ENCODE results near the gene FBXL4.

Gene FBXL4

DNA sequence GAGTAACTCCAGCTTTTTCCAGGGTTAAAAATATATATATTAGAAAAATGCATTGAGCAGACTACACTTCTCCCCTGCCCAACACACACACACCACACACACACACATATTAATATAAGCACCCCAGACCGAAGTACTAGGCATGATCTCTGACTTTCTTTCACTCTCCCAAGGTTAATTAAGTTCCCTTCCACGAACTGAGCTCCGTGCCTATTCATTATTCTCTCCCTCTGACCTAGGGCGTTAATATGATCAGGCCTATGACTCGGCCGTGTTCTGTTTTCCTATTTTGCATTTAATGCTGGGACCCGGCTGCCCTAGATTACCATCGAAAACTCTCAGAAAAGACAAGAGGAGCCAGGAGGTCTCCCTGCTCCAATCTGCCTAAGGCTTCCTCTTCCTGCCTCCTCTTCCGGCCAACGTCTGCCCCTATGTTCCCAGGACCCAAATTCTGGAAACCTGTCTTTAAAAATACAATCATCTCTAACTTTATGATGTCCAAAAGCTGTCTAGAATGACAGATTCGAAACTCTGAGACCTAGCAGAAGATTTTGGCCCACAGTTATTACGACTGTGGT lies 119.4 kb downstream of the FBXL4 start:
- H3K4me3 ChIP-seq (replicated peaks; ENCODE audit: low read depth, low read length): no peak overlapping the region
- no peak for DNase-seq (ENCODE audit: low read depth)
- TF ChIP-seq, protein P1, sequence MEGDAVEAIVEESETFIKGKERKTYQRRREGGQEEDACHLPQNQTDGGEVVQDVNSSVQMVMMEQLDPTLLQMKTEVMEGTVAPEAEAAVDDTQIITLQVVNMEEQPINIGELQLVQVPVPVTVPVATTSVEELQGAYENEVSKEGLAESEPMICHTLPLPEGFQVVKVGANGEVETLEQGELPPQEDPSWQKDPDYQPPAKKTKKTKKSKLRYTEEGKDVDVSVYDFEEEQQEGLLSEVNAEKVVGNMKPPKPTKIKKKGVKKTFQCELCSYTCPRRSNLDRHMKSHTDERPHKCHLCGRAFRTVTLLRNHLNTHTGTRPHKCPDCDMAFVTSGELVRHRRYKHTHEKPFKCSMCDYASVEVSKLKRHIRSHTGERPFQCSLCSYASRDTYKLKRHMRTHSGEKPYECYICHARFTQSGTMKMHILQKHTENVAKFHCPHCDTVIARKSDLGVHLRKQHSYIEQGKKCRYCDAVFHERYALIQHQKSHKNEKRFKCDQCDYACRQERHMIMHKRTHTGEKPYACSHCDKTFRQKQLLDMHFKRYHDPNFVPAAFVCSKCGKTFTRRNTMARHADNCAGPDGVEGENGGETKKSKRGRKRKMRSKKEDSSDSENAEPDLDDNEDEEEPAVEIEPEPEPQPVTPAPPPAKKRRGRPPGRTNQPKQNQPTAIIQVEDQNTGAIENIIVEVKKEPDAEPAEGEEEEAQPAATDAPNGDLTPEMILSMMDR (IDR thresholded peaks at IDR 0.05; ENCODE audit: low read length, missing control alignments): no peak

DNA sequence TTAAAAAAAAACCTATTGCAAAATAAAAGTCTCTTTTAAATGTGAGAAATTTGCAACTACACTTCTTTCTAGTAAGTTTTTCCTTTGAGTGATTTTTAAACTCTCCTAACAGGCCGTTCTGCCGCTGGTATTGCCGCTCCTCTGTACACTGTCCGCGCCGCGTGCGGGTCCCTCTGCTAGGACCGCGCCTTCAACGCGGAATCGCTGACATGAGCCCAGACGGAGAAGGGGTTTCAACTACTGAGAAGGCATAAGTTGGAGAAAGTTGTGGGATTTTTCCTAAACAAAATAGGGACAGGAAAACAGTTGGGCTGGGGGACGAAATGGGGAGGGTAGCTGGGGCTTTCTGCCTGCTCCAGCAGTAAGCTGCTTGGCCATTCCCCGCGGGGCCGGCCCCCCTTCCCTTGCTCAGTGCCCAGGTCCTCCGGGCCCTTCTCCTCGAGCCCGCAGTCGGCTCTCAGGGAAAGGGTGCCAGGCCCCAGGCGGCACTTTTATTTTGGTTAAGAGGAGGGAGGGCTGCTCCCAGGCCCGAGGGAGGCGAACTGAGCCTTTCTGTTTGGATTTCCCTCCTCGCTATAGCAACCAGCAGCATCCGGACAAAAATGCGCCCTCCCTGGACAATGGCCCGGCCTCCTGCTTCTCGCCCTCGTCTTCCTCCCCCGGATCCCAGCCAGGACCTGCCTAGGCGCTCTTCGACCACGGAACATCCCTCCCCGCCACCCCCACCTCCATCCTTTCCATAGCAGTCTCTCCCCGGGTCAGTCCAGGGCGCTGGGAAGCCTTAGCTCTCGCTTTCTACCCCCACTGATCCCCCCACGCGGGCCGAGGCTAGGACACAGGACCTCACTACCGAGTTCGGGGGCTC lies 120.2 kb downstream of the FBXL4 start:
- DNase-seq (ENCODE audit: low read depth): no peak
- TF ChIP-seq, protein P1 (IDR thresholded peaks at IDR 0.05; ENCODE audit: low read length, missing control alignments): no peak
- H3K4me3 ChIP-seq (replicated peaks; ENCODE audit: low read depth, low read length): no peak overlapping the region

DNA sequence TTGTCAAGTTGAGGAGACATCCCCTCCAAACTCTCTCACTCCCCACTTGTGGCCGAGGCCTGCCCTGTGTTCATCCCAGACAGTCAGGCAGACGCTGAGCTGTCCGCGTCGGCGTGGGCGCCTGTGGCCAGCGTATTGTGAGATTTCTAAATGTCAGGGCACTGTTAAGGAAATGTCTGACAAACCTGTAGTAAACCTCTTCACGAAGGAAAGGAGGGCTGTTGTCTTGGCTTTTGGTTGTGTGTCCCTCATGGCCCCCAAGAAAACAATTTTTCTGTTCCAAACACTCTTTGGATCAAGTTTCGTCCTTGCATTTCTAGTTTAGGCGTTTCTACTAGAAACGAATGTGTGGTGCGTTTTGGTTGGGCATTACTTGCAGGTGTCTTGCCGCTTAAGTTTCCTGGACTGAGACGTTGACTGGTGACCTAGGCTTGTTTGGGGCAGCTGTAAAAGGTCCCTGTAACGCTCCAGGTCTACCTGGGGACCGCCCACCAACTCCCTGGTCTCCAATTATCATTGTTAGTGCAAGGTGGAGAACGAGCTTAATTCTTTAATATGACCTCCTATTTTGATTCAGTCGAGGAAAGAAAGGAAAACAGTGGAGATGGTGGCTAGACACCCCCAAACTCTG lies 122.0 kb downstream of the FBXL4 start:
- no peak for DNase-seq (ENCODE audit: low read depth)
- H3K4me3 ChIP-seq (replicated peaks; ENCODE audit: low read depth, low read length): no peak overlapping the region
- TF ChIP-seq, protein P1 (IDR thresholded peaks at IDR 0.05; ENCODE audit: low read length, missing control alignments): no peak

DNA sequence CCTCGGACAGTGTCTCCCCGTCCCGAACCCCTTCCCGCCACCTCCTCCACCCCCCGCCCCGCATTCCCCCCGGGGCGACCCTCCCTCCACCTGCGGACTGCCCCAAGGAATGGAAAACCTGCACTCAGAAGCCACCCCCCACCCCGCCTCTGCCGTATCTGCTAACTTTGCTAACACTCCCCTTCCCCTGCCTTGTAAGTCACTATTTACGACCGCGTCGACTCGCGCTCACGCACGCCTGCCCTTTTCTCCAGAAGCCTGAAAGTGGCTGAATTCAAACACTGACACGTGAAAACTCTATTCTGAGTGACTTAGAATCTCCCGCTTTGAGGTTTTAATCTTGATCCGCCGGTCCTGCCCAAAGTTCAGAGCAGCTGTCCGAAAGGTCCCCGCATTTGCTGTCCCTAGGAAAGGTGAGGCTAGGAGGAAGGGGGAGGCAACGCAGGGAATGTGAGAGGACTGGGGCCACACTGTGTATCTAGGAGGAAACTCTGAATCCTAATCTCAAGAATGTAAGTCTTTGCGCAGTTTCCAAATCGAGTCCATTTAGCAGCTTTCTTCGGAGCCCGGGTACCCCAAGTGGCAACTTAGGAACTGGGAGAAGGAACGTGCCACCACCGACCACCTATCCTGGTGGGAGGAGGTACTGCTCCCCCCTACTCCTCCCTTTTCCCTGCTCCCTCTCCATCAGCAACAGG lies 122.7 kb downstream of the FBXL4 start:
- TF ChIP-seq, protein P1 (IDR thresholded peaks at IDR 0.05; ENCODE audit: low read length, missing control alignments): no peak
- DNase-seq (ENCODE audit: low read depth): no peak
- H3K4me3 ChIP-seq (replicated peaks; ENCODE audit: low read depth, low read length): no peak overlapping the region

DNA sequence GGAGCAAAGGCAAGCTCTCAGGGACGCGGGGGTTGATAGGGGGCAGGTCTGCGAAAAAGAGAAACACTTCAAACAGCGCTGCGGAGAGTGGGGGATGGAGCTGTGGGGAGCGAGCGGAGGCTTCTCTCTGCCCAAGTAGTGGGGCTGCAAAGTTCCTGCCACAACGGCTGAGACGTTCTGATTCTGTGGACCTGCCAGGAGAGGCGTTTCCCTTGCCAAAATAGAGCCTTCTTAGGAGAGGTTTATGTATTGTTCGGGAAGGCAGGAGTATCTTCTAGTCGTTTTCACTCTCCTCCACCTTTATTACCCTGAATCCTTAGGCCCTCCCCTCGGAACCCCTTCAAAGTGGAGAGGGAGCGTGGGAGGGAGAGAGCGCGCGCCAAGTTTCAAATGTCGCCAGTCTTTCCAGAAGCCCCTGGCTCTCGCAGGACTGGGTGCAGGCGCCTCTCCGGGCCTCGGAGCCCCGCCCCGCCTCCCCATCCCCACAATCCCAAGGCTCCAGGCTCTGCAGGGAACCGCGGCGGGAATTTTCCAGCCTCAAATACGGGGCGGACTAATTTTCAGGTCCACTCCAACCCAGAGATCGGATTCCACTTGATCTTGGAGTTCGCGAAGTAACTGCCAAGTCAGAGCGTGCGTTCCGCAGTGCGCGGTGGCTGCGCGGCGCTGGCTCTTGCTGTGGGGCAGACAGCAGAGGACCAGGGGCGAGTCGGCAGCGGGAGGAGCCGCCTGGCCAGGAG lies 123.4 kb downstream of the FBXL4 start:
- TF ChIP-seq, protein P1 (IDR thresholded peaks at IDR 0.05; ENCODE audit: low read length, missing control alignments): no peak
- DNase-seq (ENCODE audit: low read depth): no peak
- H3K4me3 ChIP-seq (replicated peaks; ENCODE audit: low read depth, low read length): no peak overlapping the region

DNA sequence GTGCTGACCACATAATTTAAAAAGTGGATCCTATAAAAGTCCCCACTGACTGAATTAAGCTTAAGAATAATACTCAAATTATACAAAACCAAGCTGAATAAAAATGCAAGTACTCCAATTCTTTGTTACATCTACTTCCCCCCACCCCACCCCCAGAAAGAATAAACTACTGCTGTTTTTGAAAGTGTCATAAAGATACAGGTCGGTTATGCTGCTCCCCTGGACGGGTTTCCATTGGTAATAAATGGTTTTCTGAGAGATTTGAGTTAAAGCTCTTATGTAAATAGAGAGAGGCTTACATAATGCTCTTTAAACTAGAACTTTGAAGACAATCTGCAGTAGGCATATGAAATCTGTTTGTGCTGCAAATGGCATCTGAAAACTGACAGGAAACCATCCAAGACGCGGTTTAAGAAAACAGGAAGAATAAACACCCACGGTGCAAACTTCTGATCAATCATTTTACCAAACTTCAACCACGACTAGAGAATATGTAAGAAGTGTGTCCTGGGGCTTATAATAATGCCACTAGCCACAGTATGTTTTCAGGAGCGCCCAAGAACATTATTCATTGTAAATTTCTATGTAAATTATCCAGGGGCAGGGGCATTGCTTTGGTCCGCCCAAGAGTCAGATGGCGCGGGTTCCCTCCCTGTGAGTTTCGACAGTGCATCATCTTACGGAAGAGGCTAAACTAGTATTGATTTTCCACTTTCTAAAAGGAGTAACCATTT lies 124.2 kb downstream of the FBXL4 start:
- no peak overlapping the region for H3K4me3 ChIP-seq (replicated peaks; ENCODE audit: low read depth, low read length)
- DNase-seq (ENCODE audit: low read depth): no peak
- TF ChIP-seq, protein P1 (IDR thresholded peaks at IDR 0.05; ENCODE audit: low read length, missing control alignments): no peak
